Cerebellar cortex (tissue), 1 donor: Measurements from ENCODE around the gene HNRNPH2.

Source experiments
- DNase-seq: peaks from one replicate; pipeline ENCODE4 v3.0.0-alpha.2; 2015; ENCODE audit warnings: low spot score

HNRNPH2 gene

GRCh38 chrX:101407748-101408531 lies at the start of gene HNRNPH2, which contains the start of gene GLA:
Gene HNRNPH2, plus strand, starts transcription at chrX:101408222. Its CDS starts 3,767 bp downstream, at chrX:101411989.
Gene GLA, minus strand, starts transcription at chrX:101407925. Its CDS starts 22 bp downstream, at chrX:101407903.
- peak; percentile 99 for DNase-seq

DNA sequence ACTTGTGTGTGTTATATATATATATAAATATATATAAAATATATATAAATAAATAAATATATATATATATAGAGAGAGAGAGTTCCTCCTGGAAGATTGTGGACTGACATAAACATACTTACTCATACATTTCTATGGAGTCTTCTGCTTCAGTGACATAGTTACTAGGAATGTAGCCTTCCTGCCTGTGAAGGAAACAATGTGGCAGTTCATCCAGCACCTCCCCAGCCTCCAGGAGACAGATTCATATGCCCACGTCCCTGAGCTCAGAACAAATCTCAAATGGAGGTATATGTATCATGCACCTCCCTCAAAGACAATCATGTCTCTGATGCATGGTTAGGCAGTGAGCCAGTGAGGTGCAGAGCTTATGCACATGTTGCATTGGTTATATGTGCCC lies 48.1 kb upstream of the HNRNPH2 start:
- no peak for DNase-seq

DNA sequence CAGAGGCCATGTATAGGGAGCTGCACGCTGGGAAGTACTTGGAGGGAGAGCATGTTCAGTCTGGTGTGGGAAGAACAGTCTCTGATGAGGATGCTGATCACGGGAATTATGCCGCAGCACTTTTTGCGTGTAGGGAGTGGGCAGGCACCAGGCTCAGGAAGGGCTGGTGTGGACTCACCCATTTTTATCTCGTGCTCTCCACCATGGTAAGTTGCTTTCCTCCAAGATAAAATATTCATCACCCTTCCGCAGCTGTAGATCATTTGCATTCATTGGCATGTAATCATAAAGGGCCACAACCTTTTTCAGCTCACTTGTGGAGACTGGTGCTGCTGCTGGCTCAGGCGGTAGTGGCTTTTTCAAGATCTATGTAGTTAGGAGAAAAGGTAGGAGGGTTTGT lies 47.6 kb upstream of the HNRNPH2 start:
- no peak for DNase-seq

- DNase-seq: no peak
Measured at GRCh38 chrX:101362116-101362515, 45.9 kb upstream of the HNRNPH2 start.

DNA sequence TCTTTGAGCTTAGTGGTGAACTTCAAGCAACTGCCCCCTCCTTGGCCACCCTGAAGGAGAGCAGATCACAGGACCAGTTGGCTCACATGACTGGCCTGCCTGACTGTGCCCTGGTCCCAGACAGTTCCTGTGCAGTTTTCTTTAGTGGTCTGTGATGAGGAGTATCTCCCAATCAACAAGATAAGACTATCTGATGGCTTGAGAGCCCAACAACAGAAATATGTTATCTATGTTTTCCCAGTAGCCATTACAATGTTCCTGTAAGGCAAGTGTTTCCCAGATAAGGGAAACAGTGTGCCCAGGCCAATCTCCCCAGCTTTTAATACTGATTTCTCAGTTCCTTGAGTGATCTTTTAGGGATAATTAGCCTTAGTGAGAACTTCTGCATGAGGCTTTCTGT lies 45.3 kb upstream of the HNRNPH2 start:
- no peak for DNase-seq

DNA sequence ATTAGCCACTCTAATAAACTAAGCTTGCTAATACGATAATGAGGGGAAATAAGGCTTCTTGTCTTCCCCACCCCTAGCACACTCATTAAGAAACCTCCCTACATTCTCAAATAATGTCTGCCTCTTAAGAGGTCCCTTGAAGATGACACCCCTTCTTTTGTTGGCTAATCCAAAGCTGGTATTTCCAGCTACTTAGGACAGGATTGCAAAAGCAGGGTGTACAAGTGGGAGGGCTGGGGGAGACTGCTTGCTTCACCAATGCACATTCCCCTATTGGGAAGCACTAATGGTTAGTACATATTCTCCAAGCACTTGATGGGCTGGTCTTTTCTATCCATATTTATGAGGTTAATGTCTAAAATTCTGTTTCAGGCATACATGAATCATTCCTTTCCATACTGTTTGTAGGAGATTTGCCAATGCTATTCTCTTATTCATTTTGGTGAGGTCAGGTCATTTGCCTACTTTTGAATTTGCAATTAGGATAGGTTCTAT lies 42.7 kb upstream of the HNRNPH2 start:
- no peak for DNase-seq

DNA sequence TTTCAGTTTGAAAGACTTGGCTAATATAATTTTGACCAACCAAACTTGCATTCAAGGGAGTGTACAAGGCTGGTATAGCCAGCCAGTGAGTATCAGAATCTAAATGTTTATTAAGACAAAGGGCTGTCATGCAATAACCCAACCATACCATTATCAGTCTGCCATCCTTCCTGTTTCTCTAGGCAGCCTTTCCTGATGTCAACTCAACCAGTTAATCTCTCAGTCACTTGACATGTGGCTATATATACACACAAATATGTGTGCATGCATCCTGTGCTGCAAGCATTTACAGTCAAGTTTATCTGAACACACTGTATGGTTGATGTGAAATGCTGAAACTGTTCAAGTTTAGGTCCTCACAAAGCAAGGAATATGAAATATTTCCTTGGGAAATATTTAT lies 39.2 kb upstream of the HNRNPH2 start:
- DNase-seq: no peak

- DNase-seq: no peak
Measured at GRCh38 chrX:101369687-101370086, 38.3 kb upstream of the HNRNPH2 start.

DNA sequence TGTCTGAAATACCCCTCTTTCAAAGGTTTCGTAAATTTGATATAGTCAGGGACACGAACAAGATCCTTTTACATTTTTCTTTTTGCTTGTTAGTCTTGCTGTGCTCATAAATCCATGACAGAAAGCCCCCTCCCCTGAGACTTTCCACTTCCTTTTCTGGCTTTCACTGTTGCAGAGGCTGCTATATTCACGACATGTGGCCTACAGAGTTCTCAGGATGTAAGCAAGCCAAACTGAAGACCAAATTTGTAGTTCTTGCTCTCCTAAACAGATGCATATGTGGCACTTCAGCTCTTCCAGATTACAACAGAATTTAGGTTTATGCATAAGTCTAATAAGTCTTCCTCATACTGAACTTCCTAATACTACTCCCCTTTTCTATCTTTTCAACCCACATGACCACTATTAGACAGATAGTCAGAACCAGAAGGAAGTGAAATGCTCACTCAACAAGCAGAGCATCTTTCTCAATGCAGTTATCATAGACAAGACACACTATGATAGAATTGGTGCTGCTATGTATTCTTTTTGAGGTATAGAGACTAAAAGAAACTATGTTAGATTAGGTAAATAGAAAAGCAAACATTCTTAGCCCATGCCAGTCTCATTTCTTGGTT lies 37.0 kb upstream of the HNRNPH2 start:
- DNase-seq: no peak

GRCh38 chrX:101377547-101377946 lies 30.5 kb upstream of the HNRNPH2 start:
- DNase-seq: no peak

DNA sequence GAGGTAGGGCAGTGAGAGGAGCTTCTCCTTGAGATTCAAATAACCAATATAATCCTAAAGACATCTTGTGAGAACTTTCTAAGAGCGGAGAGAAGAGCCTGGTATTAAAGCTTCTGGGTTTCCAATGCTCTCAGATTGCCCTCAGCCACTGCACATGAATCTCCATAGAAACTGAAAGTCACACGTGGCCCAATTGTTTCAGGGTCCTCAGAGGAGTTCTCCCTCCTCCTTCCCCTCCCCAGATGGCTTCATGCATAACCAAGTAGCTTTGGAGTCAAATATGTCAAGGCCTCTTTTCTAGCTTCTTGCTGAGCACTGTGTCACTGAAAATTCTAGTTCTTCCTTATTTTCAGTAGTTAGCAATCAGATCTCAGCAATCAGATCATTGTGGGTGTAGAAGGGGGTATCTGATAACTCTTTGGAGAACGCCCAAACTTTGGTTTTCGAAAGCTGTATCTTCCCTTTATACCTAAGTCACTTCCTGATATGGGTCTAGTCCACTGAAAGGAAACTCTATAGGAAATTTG lies 24.3 kb upstream of the HNRNPH2 start:
- DNase-seq: no peak

GRCh38 chrX:101385026-101385684 lies 22.9 kb upstream of the HNRNPH2 start:
- DNase-seq: no peak

- DNase-seq: no peak
Measured at GRCh38 chrX:101385795-101386541, 22.1 kb upstream of the HNRNPH2 start, which contains the start of gene BTK. Gene BTK, minus strand, starts transcription at chrX:101386191. Its CDS starts 10,907 bp downstream, at chrX:101375284.

DNA sequence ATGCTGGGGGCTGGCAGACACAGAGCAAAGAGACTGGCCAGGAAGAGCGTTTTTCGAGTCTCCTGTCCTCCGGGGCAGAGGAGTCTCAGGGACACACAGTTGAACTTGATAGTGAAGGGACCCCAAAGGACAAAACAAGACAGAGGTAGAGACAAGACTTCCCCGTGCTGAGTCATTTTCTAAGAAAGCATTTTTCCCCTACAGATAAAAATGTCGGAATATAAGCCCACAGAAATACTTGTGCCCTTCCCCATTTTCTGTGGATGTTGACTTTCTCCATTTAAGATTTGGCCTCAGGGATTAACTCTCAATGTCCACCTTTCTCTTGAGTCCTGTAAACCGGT lies 21.5 kb upstream of the HNRNPH2 start:
- DNase-seq: no peak

GRCh38 chrX:101388604-101389003 lies 19.4 kb upstream of the HNRNPH2 start:
- DNase-seq: no peak

DNA sequence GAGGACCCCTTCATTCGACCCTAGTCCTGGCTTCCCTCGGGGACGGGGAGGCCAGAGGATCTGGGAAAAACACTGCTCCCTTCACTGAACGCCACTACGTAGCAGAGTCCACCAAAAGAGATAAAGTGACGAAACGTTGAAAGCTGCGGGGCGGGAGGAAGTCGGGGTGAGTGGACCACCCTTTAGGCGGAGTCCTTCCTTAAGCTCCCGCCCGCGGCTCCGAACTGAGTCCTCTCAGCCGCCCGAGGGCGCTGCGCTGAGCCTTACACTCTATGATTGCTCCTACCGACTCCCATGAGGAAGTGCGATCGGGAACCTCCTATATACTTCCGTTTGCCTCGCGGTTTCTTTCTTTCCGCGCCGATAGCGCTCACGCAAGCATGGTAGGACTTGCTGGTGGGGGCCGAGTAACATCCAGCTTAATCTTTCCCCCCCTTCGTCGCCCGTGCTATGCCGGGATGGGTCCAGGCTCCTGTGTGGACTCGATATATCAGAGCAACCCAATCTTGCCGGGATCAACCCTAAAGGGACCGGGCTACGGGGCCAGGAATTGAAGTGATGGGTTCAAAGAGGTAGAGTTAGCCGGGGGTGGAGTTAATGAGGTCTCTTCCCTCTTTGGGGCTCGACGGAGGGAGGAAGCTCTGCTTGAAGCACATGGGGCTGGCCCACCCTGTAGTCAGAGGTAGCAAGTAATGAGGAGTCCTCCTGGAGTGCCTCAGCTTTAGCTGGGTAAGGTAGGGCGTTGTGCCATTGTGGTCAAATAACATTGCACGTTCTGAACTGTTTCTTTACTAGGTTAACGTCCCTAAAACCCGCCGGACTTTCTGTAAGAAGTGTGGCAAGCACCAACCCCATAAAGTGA lies 17.1 kb upstream of the HNRNPH2 start, which contains the start of gene RPL36A:
TSS of gene RPL36A (plus strand) at position 348 of the 862 bp plus-strand sequence. CDS start at position 381, 33 bp downstream.
- DNase-seq: peak; percentile 90

DNA sequence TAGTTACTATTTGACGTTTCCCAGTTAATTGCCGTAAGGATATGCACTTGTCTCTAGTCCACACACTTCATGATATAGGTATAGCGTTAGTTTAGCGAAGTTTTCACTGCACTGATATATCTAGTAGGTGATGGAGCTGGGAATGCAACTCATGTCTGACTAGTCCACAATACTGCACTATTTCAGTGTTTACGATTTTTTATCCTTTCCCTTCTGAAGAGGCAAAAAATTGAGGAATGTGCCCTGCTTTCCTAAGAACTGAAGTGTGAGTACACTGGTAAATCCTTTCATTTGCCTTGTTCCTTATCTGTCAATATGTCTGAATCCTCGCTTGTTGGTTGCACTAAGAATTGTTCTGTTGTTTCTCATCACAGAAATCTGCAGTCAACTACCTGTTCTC lies 16.2 kb upstream of the HNRNPH2 start:
- no peak for DNase-seq

- DNase-seq: no peak
Measured at GRCh38 chrX:101393530-101394305, 14.3 kb upstream of the HNRNPH2 start.

- no peak for DNase-seq
Measured at GRCh38 chrX:101394372-101394771, 13.7 kb upstream of the HNRNPH2 start.

DNA sequence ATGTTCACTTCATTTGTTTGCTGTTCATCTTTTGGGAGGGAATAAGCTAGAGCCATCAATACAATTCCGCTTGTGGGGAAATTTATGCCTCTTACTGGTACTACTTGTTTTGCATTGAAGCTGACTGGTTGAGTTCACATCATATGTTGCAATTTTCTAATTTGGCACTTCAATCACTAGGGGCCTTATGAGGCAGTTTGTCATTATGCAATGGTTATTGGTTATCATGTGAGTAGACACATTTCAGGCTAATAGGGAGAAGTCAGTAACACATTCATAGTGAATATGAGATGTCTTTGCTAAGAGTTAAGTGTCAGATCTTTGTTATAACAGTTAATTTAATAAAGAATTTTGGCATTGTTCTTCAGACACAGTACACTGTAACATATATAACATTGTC lies 12.2 kb upstream of the HNRNPH2 start:
- no peak for DNase-seq
